HUES48 (cell line): ENCODE data around the gene MAP4K4.

ENCODE experiments used
- H3K27ac ChIP-seq: one replicate; pipeline ENCODE4 v1.7.0; 2013; ENCODE audit warnings: low read depth, low read length, inconsistent platforms
- H3K27me3 ChIP-seq: 2 replicates; pipeline ENCODE4 v1.6.1; 2013; ENCODE audit warnings: mild to moderate bottlenecking, low read length; ENCODE audit not compliant: control insufficient read depth, insufficient read depth
- H3K36me3 ChIP-seq: 2 replicates; pipeline ENCODE4 v1.6.1; 2013; ENCODE audit warnings: low read length; ENCODE audit not compliant: control insufficient read depth, insufficient read depth
- H3K4me1 ChIP-seq: 2 replicates; pipeline ENCODE4 v1.6.1; 2013; ENCODE audit warnings: mild to moderate bottlenecking, low read length; ENCODE audit not compliant: control insufficient read depth, insufficient read depth
- H3K4me3 ChIP-seq: 2 replicates; pipeline ENCODE4 v1.5.1; 2013; ENCODE audit warnings: mild to moderate bottlenecking, low read depth, low read length
- H3K9ac ChIP-seq: 2 replicates; pipeline ENCODE4 v1.6.1; 2013; ENCODE audit warnings: mild to moderate bottlenecking, low read depth, low read length, moderate library complexity
- H3K9me3 ChIP-seq: 2 replicates; pipeline ENCODE4 v1.6.1; 2013; ENCODE audit warnings: low read length; ENCODE audit not compliant: control insufficient read depth, insufficient read depth

The MAP4K4 gene

DNA sequence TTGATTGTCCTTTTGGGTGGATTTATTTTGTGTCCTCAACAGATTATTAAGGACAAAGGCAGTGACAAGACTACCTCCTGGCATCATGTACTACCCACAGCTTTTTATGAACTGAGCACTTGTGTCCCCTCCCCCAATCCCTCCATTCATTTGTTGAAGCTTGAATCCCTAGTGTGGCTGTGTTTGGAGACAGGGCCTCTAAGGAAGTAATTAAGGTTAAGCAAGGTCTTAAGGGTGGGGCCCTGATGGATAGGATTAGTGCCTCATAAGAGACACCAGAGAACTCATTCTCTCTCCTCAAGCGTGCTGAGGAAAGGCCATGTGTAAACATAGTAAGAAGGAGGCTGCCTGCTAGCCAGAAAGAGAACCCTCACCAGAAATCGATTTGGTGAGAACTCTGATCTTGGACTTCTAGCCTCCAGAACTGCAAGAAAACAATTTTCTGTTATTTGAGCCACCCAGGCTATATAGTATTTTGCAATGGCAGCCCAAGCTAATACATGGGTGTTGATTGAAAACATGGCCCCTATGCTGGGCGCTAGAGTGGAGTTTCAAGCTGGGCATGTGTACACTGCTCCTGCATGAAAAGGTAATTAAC, 3.4 kb upstream of the MAP4K4 start:
- no peaks in the 10 kb centered on the region for H3K27me3 ChIP-seq
- no peak overlapping the region for H3K27ac ChIP-seq
- no peaks in the 10 kb centered on the region for H3K9me3 ChIP-seq
- peaks cover 7% of the 10 kb centered on the region for H3K4me1 ChIP-seq
- no peak overlapping the region for H3K9ac ChIP-seq
- H3K36me3 ChIP-seq = no peaks in the 10 kb centered on the region
- H3K4me3 ChIP-seq = no peak overlapping the region

DNA sequence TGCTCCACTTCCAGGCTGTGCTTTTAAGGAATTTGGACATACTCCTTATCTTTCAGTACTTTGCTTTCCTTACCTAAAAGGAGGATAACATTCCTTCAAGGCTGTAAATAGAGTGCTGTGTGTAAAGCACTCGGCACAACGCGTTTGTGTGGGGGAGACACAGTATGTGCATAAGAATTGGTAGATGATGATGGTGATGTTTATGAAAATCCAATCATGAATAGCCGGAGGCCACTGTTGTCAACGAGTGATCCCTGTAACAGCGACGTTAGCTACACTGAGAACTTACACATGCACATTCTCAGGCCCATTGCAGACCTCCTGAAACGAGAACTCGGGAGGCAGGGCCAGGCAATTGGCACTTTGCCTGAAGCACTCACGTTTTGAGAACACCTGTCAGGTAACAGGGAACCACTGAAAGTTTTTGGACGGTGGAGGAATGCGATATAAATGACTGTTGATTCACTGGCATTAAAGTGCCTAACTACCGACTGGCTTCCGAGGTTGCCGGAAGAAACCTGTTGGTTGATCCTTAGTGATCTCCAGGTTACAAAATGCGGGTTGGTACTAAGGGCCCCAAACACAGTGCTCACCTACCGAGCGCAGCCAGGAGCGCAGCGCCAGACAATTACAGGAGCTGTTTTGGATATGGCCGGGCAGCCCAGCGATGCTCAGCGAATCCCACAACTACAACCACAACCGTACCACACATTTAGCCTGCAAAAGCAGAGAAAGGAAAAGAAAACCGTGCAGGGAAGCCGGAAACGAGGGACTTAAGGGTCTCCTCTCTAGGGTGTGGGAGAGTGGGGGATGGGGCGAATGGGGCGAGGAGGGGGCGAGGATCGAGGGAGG, 1.0 kb upstream of the MAP4K4 start:
- peak overlapping the region; percentile 80 for H3K27ac ChIP-seq

DNA sequence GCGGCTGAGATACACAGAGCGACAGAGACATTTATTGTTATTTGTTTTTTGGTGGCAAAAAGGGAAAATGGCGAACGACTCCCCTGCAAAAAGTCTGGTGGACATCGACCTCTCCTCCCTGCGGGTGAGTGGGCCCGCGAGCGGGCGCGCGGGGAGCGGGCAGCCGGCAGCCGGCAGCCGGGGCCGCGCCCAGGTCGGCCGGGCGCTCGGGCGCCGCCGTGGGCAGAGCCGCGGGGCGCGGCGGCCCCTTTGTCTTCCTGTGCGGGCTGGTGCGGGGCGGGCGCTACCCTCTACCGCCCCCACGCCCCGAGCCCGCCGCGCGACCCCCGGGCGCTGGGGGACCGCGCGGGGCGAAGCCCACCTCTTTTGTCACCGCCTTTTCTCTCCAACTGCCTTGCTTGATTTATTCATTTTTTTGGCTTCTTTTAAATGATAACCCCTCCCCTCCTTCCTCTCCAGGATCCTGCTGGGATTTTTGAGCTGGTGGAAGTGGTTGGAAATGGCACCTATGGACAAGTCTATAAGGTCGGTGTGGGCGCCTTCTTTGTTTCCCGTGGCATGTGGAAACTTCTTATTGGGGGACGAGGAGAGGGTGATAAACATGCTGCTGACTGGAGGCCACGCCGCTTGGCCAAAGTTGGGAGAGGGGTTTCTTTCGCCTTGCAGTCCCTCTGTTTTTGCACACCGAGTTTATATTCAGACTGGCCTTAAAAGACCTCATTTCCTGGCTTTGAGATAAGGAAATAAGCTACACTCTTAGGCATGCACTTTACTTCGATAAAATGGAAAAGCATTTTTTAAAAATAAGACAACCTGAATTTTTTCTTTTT, 722 bp downstream of the MAP4K4 start:
- peak overlapping the region; percentile 95 for H3K4me3 ChIP-seq
- H3K27ac ChIP-seq = peak overlapping the region; percentile 80
- peaks cover 24% of the 10 kb centered on the region for H3K4me1 ChIP-seq
- H3K36me3 ChIP-seq = peaks cover 3% of the 10 kb centered on the region; the same call in 1 of the 2 replicates
- H3K27me3 ChIP-seq = no peaks in the 10 kb centered on the region
- H3K9ac ChIP-seq = peak overlapping the region; percentile 81
- H3K9me3 ChIP-seq = no peaks in the 10 kb centered on the region

More for the DNA sequence above, 1.0 kb upstream of the MAP4K4 start:
- Histone ChIP-seq H3K27me3 (no peaks in the 10 kb centered on the region), H3K9me3 (no peaks in the 10 kb centered on the region), H3K9ac (peak overlapping the region; percentile 64), H3K4me1 (peaks cover 23% of the 10 kb centered on the region), H3K36me3 (no peaks in the 10 kb centered on the region), H3K4me3 (peak overlapping the region; percentile 95)

DNA sequence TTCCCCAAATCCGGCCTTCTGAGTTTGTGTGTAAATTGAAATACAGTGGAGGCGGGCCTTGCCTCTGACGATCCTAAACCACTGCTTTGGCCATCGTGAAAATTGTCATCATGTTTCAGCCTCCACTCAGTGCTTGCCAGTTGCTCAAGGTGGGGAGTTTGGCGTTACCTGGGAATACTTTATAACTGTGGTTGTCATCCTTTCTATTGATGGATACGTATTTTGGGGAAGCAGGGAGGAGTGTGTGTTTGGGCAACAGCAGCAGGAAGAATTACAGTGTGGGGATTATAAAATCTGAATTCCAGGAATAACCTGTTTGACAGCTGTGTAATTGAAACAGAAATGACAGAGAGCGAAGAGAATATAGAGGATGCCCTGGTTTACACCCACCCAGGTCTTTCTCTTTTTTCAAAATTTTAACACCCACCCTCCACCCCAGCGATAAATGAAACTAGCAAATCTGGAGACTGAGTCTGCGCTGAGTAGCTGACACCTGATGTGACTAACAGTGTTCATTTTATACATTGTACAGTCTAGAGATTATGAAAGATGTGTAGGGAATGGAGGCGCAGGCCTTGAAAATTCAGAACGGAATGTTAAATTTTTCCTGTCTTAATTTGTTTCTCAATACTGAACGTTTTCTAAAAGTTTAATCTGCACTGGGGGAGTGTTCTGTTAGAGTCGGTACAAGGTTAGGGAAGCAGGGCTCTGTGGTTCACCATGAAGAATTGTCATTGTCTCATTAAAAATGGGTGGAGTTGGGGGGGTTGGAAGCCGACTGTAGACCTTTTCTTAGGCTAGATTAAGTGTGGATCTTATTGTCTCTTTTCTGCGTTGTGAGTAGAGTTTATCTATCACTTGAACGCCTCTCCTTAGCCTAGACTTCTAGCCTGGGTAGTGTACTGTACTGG, 1.6 kb downstream of the MAP4K4 start:
- peaks cover 25% of the 10 kb centered on the region for H3K4me1 ChIP-seq
- no peaks in the 10 kb centered on the region for H3K27me3 ChIP-seq
- H3K9ac ChIP-seq = peak overlapping the region; percentile 81; the same call in 1 of the 2 replicates
- H3K36me3 ChIP-seq = peaks cover 3% of the 10 kb centered on the region; the same call in 1 of the 2 replicates
- no peaks in the 10 kb centered on the region for H3K9me3 ChIP-seq
- peak overlapping the region; percentile 95 for H3K4me3 ChIP-seq
- peak overlapping the region; percentile 51 for H3K27ac ChIP-seq

DNA sequence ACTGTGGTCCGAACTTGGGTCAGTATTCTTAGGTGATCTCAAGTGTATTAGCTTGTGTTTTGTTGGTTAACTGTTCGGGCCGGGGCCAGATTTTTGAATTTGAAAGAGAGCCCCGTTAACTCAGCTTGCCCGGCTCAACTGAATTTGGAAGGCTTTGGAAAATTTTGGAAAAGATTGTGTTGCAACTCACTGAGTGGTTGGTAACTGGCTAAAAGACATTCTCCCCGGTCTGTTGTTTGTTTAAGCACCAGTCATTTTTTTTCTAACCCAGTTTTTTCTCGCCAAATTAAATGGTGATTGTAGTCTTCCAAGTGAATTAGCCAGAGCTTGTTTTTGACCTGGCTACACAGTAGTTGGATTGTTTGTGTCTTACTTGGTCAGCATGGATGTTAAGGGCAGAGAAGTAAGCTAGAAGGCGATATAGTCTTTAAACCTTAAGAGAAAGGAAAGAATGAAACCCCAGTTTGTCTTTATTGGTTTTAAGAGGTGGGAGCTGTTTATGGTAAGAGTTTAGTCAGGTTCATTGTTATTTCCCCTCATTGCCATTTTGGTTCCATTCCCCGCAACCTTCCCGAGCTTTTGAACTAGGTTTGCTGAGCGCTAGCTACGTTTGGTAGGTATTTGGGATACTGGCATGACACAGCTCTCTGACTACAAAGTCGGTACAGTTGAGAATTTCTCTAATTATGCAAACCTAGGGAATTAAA, 2.4 kb downstream of the MAP4K4 start:
- Histone ChIP-seq H3K4me1 (peaks cover 31% of the 10 kb centered on the region), H3K9me3 (no peaks in the 10 kb centered on the region), H3K27me3 (no peaks in the 10 kb centered on the region), H3K27ac (peak overlapping the region; percentile 23), H3K9ac (peak overlapping the region; percentile 30; the same call in 1 of the 2 replicates), H3K36me3 (peaks cover 3% of the 10 kb centered on the region; the same call in 1 of the 2 replicates), H3K4me3 (peak overlapping the region; percentile 95)

DNA sequence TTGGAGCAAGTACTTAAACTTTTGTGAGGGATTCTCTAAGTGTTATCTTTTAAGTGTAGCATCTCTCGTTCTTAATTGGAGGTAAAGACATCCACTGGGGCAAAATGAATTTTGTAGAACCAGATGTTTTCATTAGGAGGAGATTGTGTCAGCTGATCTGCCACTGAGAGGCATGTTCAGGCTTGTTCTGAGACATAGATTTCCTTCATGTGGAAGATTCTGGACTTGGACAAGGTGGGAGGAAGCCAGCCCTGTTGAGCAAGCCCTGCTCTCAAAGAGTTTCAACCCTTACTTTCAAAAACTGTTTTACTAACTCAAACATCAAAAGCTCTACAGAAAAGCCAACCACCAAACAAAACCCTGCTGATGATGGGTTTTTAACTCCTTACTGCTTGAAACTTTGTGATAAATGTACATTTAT, 6.5 kb downstream of the MAP4K4 start:
- H3K9ac ChIP-seq = no peak overlapping the region

DNA sequence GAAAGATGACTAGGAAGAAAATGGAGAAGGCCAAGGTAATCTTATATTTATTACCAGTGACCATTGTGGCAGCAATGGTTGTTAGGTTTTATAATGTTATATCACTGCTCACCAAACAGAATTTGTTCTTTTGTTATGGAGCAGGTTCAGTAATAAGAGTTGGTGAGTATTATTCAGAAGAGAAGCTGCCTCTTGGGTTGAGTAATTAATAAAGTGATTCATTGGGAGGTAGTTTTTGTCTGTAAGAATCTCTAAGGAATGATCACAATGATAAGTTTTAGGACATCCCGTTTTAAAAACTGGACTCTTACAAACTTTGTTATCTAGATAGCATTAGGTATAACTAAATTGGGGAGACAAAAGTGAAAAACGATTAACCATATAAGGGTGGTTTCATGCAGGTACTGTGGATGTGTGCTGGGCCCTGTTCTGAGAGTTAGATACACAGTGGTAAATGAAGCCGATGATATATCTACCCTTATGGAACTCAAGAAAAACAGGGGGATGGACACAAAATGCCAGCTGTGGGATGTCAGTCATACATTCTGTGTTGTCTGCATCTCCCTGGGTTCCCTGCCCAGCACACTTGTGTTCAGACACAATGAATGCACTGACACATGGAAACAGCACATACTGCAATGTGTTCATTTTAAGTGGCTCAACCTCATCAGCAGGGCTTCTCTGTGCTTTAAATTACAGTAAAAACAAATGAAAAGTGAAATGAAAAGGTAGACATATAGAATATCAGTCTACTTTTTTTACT, 7.5 kb downstream of the MAP4K4 start:
- peaks cover 10% of the 10 kb centered on the region; the same call in 1 of the 2 replicates for H3K36me3 ChIP-seq
- no peaks in the 10 kb centered on the region for H3K27me3 ChIP-seq
- H3K27ac ChIP-seq = no peak overlapping the region
- H3K9ac ChIP-seq = no peak overlapping the region
- no peaks in the 10 kb centered on the region for H3K9me3 ChIP-seq
- H3K4me1 ChIP-seq = peaks cover 55% of the 10 kb centered on the region
- H3K4me3 ChIP-seq = no peak overlapping the region

More for the DNA sequence above, 6.5 kb downstream of the MAP4K4 start:
- Histone ChIP-seq H3K9me3 (no peaks in the 10 kb centered on the region), H3K27ac (no peak overlapping the region), H3K4me1 (peaks cover 49% of the 10 kb centered on the region), H3K4me3 (no peak overlapping the region), H3K36me3 (peaks cover 10% of the 10 kb centered on the region; the same call in 1 of the 2 replicates), H3K27me3 (no peaks in the 10 kb centered on the region)

DNA sequence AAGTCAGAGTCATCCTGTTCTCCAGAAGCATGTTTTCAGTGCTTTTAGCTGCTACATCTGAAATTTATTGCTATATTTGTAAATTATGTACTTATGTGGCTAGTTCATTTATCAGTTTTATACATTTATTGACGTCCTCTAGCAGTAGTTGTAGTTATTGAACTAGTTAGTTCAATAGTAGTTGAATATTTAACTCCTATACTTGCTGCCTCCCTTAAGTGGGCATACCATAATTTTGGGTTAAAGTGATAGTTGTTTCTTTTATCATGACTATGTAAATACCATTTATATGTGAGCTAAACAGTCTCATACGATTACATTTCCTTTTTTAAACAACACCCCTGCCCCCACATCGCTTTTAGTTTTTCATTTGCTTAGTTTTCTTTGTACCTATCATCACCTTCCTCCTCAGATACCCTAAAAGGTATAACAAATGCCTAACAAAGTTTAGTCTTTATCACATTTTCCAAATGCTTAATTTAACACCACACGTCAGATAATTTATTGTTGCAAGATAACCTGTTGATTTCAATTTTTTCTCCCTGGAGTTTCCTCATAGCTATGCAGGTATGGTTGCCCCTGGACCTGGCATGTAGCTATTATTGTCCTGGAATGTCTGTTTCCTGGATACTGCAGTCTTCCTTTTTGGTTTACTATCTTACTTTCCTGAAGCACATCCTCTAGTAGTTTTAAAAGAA, 8.8 kb downstream of the MAP4K4 start:
- no peak overlapping the region for H3K9ac ChIP-seq
- no peaks in the 10 kb centered on the region for H3K27me3 ChIP-seq
- peaks cover 10% of the 10 kb centered on the region; the same call in 1 of the 2 replicates for H3K36me3 ChIP-seq
- peaks cover 53% of the 10 kb centered on the region for H3K4me1 ChIP-seq
- no peaks in the 10 kb centered on the region for H3K9me3 ChIP-seq
- no peak overlapping the region for H3K27ac ChIP-seq
- no peak overlapping the region for H3K4me3 ChIP-seq

DNA sequence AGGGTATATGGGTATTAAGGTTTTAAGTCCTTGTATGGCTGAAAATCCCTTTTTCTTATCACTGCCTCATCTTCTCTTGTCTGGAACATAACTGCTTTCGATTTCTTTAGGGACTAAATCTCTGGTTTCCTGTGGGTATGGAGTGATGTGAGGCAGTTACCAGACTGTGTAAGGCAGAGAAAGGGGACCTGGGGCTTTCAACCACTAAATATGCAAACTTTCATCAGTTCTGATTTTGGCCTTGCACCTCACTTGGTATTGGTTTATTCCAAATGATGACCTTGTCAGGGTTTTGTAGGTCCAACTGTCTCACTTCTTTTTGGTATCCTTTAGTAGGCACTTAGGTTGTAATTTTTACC, 9.3 kb downstream of the MAP4K4 start:
- Histone ChIP-seq H3K27me3 (no peaks in the 10 kb centered on the region), H3K4me3 (no peak overlapping the region), H3K27ac (no peak overlapping the region), H3K9me3 (no peaks in the 10 kb centered on the region), H3K4me1 (peaks cover 50% of the 10 kb centered on the region), H3K9ac (no peak overlapping the region), H3K36me3 (peaks cover 10% of the 10 kb centered on the region; the same call in 1 of the 2 replicates)
